ENCODE measurements around the gene ERI3.

The ERI3 gene, protein sequence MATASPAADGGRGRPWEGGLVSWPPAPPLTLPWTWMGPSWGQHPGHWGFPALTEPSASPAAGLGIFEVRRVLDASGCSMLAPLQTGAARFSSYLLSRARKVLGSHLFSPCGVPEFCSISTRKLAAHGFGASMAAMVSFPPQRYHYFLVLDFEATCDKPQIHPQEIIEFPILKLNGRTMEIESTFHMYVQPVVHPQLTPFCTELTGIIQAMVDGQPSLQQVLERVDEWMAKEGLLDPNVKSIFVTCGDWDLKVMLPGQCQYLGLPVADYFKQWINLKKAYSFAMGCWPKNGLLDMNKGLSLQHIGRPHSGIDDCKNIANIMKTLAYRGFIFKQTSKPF

DNA sequence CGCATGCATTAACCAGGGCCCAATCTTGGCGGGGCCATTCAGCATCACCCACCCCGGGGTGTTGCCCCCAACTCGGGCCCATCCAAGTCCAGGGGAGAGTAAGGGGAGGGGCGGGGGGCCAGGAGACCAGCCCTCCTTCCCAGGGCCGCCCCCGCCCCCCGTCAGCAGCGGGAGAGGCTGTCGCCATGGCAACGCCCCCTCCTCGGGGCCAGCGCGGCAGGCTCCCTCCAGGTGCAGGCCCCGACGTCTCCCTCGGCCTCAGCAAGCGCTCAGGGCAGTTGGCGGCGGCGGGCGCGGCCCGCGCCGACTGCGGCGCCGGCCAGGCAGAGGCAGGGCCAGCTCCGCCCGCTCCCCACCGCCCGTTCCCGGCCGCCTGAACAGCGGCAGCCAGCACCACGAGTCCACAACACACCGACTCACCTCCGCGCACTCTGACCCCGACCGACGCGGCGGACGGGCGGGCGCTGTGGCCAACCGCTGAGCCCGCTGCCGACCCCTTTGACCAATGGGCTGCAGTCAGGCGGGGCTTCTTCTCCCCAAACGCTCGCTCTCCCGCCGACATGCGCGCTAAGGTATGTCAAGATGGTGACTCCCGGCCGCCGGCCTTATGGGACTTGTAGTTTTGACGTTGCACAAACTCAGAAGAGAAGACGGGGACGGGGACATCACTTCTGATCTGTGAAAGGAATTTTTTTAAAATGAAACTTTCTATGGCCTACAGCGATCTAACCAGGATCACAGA lies at the start of gene ERI3:
TSS of gene ERI3 (minus strand) at position 418 of the 742 bp plus-strand sequence. CDS start at position 187, 231 bp downstream.
- H3K4me1 Mint-ChIP-seq, result peaks cover 31% of the 10 kb centered on the region
- no peaks in the 10 kb centered on the region for H3K9me3 Mint-ChIP-seq
- H3K36me3 Mint-ChIP-seq, result no peaks in the 10 kb centered on the region
- H3K4me3 Mint-ChIP-seq, result peak within 1 kb of the TSS; percentile 85
- CTCF ChIA-PET, result interaction anchor here (1.4 kb wide), 1 partner anchor 27 kb away, joined by 3 read pairs; no protein-coding TSS in a partner anchor
- peak within 1 kb of the TSS; percentile 81 for H3K27ac Mint-ChIP-seq
- peak; percentile 98 for DNase-seq
- peaks cover 3% of the 10 kb centered on the region for H3K27me3 Mint-ChIP-seq

DNA sequence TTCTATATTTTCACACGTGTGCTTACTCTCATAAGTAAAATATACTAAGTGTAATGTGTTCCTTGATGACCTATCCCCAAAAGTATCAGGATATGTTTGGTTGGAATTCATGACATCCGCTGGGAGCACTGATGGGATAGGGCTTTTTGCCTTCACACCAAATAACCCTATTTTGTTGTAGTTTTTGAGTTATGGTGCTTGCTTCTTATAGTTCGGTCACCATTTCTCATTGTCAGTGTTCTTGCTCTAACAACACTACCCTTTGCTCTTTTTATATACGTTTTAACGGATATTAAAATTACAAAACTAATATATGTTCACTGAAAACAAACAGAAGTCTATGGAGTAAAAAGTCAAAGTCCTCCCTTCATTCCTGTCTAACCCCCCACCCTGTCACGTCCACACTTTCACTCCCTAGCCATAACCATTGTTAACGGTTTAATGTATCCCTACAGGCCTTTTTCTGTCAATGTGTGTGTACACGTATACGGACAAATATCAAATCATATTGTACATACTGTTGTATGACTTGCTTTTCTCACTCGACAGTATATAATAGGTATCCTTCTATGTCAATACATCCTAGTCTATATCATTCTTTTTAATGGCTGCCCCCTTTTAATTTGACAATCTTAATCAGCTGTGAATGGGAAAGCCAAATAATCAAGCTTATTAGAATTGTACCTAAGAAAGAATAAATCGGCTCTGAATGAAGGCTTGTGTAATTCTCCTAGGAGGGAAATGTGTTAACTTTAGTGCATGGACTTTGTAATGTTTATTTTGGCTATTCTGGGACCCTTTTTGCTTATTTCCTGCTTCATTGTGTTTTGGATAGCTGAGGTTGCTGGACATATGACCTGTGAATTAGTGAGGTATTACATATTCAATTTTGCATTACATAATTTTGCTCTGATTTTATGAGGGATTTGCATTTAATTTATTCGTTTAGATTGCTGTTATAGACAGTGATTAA lies 46.5 kb upstream of the ERI3 start:
- Mint-ChIP-seq H3K4me3 (no peak overlapping the region), H3K36me3 (no peaks in the 10 kb centered on the region), H3K4me1 (peaks cover 18% of the 10 kb centered on the region), H3K27ac (no peak overlapping the region), H3K27me3 (peaks cover 72% of the 10 kb centered on the region), H3K9me3 (no peaks in the 10 kb centered on the region)
- CTCF ChIA-PET, result no interaction called here
- no peak for DNase-seq

DNA sequence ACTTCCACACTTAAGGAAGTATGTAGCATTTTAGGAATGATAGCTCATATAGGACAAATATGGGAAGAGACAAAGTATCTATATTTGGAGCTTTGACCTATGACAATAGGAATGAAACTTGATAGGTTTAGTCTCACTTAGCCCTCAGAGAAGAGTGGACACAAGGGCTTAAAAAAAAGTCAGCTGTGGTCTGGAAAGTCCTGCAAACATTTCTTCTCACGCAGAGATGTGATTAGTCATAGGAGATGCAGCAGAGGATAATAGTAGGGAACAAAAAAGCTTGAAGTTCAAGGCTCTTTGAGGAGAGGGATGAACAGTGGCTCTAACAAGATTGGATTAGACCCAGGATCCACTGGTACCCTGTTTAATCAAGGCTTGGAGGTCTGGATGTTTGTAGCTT lies 35.2 kb upstream of the ERI3 start:
- H3K27ac Mint-ChIP-seq, result no peak overlapping the region
- no peaks in the 10 kb centered on the region for H3K4me1 Mint-ChIP-seq
- no peak overlapping the region for H3K4me3 Mint-ChIP-seq
- no peak for DNase-seq
- H3K27me3 Mint-ChIP-seq, result peaks cover 2% of the 10 kb centered on the region
- CTCF ChIA-PET, result interaction anchor here (1.1 to 1.5 kb wide), 2 partner anchors 8 to 204 kb away, joined by 3 to 4 read pairs; no protein-coding TSS in a partner anchor
- H3K9me3 Mint-ChIP-seq, result no peaks in the 10 kb centered on the region
- H3K36me3 Mint-ChIP-seq, result no peaks in the 10 kb centered on the region

DNA sequence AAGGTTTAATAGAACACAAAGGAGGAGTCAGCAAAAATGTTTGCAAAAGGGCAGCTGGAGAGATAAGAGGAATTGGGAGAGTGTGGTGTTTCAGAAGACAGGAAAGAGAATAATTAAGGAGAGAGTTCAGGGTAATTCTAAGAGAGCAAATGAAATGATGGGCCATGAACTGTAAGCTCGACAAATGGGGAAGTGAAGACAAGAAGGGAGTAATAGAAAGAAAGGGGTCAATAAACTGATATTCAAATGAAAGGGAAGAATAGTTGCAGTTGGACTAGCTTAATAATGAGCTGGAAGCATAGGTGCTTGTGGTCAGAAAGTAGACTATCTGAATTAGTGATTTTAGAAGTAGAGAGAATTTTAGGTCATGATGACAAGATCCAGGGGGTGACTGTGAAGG lies 34.4 kb upstream of the ERI3 start:
- no peak overlapping the region for H3K27ac Mint-ChIP-seq
- DNase-seq, result no peak
- no peaks in the 10 kb centered on the region for H3K9me3 Mint-ChIP-seq
- H3K27me3 Mint-ChIP-seq, result no peaks in the 10 kb centered on the region
- H3K36me3 Mint-ChIP-seq, result no peaks in the 10 kb centered on the region
- H3K4me3 Mint-ChIP-seq, result no peak overlapping the region
- CTCF ChIA-PET, result no interaction called here
- H3K4me1 Mint-ChIP-seq, result no peaks in the 10 kb centered on the region

DNA sequence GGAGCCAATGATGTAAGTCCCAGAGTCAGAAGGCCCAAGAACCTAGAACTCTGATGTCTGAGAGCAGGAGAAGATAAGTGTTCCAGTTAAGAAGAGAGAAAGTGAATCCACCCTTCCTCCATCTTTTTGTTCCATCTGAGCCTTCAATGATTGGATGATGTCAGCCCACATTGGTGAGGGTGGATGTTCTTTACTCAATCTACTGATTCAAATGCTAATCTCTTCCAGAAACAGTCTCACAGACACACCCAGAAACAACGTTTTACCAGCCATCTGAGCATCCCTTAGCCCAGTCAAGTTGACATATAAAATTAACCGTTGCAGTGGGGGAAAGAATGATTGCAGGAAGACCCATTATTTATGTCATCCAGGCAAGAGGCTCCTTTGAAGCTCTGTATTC lies 33.5 kb upstream of the ERI3 start:
- Mint-ChIP-seq H3K4me1 (no peaks in the 10 kb centered on the region), H3K9me3 (no peaks in the 10 kb centered on the region), H3K4me3 (no peak overlapping the region), H3K36me3 (no peaks in the 10 kb centered on the region), H3K27me3 (peaks cover 4% of the 10 kb centered on the region), H3K27ac (no peak overlapping the region)
- no peak for DNase-seq
- CTCF ChIA-PET, result interaction anchor here (1.3 kb wide), 1 partner anchor 10 kb away, joined by 4 read pairs; no protein-coding TSS in a partner anchor

DNA sequence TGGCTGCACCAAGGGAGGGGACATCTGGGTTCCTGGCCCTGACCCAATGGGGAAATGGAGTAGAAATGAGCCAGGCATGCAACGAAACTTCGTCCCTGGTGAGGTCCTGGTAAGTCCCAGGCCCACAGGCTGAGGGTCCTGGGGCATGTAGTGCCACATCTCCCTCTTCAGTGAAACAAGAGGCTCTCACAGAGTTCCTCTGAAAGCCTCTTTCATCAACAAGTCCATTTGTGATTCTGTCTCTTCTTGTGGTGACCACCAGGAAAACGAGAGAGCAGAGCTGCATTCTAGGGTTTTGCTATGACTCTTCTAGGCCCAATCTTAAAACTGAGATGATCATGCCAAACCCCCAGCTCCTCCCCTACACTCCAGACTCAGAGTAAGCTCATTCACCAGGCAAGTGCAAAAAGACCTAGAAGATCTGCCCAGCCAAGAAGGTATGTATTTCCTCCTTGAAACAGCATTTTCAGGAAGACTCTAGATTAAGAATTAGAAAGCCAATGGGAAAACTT lies 25.7 kb upstream of the ERI3 start:
- Mint-ChIP-seq H3K27me3 (peaks cover 13% of the 10 kb centered on the region), H3K27ac (no peak overlapping the region), H3K4me1 (no peaks in the 10 kb centered on the region), H3K4me3 (no peak overlapping the region), H3K9me3 (no peaks in the 10 kb centered on the region), H3K36me3 (no peaks in the 10 kb centered on the region)
- DNase-seq, result no peak
- CTCF ChIA-PET, result interaction anchor here (0.6 to 1.5 kb wide), 3 partner anchors 10 to 271 kb away, joined by 3 to 4 read pairs (median 4); no protein-coding TSS in a partner anchor

DNA sequence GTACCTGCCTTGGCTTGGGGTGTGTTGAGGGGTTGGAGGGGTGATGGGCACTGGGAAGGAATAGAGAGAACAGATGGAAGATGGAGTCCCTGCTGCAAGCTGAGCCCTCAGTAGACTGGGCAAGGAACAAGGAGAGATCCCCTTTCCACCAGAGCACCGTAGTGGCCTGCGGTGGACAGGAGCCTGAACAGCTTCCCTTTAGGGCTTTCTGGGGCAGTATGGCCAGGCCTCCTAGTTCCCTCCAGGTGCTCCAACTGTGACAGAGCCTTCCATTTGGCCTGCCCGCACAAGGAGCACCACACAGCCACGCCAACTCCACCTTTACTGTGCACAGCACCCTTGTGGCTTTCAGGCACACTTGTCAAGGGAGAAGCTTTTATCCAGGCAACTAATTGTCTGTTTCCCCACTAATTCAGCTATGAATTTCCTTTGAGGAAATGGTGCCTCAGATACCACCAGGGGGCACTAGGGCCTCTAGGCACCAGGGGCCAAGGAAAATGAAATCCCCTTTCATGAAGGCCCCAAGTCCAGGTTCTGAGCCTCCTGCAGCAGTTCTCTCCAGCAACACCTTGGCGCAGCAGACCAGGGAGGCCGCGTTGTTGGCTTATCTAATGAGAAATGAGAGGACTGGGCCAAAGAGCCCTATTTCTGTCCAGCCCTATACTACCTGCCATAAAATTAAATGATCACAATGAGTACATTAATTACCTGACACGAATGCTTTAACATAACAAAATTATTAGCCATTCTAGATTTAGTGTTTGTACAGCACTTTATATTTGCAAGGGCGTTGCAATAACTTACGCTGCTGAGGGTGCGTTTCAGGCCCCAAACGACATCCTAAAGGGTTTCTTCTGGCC lies 23.1 kb upstream of the ERI3 start:
- DNase-seq, result peak; percentile 63
- H3K4me1 Mint-ChIP-seq, result no peaks in the 10 kb centered on the region

DNA sequence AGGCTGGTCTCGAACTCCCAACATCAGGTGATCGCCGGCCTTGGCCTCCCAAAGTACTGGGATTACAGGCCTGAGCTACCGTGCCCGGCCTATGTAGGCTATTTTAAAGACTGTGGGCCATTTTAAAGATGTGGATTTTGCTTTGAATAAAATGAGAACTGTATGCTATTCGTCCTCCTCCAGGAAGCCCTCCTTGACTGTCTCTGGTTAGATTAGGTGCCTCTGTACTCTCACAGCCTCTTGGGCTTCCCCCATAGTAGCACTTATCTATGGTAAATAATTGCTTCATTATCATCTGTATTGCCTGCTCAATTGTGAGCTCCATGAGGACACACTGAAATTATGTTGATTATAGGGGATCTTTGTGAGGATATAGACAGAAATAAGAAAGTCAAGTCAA lies 20.5 kb upstream of the ERI3 start:
- Mint-ChIP-seq H3K4me1 (no peaks in the 10 kb centered on the region), H3K27me3 (peaks cover 3% of the 10 kb centered on the region), H3K27ac (no peak overlapping the region), H3K36me3 (no peaks in the 10 kb centered on the region), H3K9me3 (no peaks in the 10 kb centered on the region), H3K4me3 (no peak overlapping the region)
- DNase-seq, result no peak
- CTCF ChIA-PET, result interaction anchor here (0.9 to 1.8 kb wide), 2 partner anchors 158 to 220 kb away, joined by 3 to 4 read pairs; no protein-coding TSS in a partner anchor

More for the DNA sequence above, 23.1 kb upstream of the ERI3 start:
- Mint-ChIP-seq H3K27ac (no peak overlapping the region), H3K4me3 (no peak overlapping the region), H3K9me3 (no peaks in the 10 kb centered on the region), H3K36me3 (no peaks in the 10 kb centered on the region), H3K27me3 (peaks cover 9% of the 10 kb centered on the region)
- CTCF ChIA-PET, result interaction anchor here (0.8 to 3.7 kb wide), 8 partner anchors 8 to 274 kb away, joined by 3 to 26 read pairs (median 4); no protein-coding TSS in a partner anchor

DNA sequence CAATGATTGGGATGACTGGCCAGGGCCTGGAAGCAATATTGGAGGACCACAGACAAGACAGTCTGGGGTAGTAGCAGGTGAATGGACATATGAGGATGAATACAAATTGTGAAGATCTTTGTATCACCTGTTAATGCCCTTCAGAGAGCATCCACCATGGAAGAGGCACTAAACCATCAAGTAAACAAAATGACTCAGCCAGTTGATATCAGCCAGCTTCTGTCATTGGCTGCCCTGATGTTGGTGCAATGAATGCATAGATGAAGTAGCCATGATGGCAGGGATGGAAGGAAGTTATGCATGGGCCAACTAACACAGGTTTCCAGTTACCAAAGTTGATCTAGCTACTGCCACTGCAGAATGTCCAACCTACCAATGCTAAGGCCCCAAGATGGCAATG lies 16.1 kb upstream of the ERI3 start:
- Mint-ChIP-seq H3K9me3 (no peaks in the 10 kb centered on the region), H3K27me3 (peaks cover 27% of the 10 kb centered on the region), H3K27ac (no peak overlapping the region), H3K4me3 (no peak overlapping the region), H3K4me1 (no peaks in the 10 kb centered on the region), H3K36me3 (no peaks in the 10 kb centered on the region)
- CTCF ChIA-PET, result interaction anchor here (0.7 to 1.7 kb wide), 2 partner anchors 9 to 12 kb away, joined by 4 read pairs; no protein-coding TSS in a partner anchor
- DNase-seq, result no peak

DNA sequence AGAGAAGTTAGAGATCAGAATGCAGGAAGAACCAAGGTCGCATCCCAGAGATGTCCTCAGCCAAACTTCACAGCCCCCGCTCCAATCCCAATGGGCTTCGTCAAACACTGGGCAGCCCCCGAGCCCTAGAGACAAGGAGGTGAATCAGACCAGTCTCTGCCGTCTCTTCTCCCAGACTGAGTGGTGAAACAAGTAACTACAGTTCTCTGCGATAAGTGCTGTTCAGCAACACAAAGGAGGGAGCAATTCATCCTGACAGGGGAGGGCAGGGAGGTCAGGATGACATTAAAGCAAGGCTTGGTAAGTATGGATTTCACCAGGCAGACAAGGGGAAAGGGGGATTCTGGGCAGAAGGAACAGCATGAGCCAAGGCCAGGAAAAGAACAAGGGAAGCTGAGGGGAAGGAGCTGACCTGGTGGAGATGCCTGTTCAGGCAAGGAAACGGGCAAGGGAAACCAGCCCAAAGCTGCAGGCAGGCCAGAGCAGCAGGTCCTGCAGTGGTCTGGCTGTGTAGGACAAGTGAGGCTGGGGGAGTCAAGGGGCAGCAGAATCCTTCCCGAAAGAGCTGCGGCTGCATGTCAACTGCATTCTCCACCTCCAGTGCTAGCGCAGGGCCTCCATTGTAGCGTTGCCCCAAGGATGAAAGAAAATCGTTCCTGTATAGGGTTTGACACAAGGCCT lies 13.6 kb upstream of the ERI3 start:
- Mint-ChIP-seq H3K9me3 (no peaks in the 10 kb centered on the region), H3K4me3 (no peak overlapping the region), H3K27me3 (peaks cover 29% of the 10 kb centered on the region), H3K27ac (no peak overlapping the region), H3K36me3 (no peaks in the 10 kb centered on the region), H3K4me1 (no peaks in the 10 kb centered on the region)
- no peak for DNase-seq
- CTCF ChIA-PET, result no interaction called here

DNA sequence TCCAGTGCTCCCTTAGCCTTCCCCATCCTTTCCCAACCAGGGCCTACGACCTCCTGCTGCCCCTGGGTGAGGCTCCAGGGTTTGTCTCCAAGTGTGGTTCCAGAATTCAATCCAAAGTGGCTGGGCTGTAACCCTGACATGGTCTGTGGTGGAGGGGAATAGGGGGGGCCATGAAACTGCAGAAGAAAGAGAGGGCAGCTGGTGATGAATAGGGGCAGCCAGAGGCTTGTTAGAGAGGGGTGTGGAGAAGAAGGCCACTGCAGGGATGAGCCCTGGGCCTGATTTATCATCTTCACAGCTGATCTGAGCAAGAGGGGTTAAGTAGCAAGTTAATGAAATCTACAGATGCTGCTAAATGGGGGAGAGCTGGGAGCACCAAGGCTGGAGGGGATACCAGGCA lies 12.9 kb upstream of the ERI3 start:
- Mint-ChIP-seq H3K36me3 (no peaks in the 10 kb centered on the region), H3K4me1 (no peaks in the 10 kb centered on the region), H3K9me3 (no peaks in the 10 kb centered on the region), H3K27ac (no peak overlapping the region), H3K4me3 (no peak overlapping the region), H3K27me3 (peaks cover 31% of the 10 kb centered on the region)
- DNase-seq, result no peak
- CTCF ChIA-PET, result no interaction called here

DNA sequence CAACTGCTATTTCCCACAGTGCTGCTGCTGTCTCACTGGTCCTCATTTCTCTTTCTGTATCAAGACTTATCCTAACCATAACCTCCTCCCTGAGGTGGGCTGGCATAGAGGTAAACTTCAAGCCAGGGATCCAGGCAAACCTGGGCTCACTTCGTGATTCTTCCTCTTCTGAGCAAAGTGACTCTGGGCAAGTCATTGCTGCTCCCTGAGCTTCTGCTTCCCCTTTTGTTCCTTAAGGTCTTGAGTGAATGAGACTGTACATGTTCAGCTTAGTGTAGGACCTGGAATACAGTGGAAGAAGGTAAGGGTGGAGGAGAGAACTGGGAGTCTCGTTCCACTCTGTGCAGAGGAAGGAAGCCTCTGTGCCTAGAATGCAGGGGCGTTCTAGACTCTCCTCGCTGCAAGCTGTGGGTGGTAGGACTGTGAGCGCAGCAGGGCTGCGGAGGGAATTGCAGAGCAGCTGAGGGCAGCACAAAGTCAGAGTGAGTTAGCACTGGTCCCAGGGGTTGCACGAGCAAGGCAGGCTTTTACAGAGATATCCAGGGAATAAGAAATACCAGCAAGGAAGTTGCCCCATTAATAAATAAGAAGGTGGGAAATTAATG lies 11.4 kb upstream of the ERI3 start:
- no peak overlapping the region for H3K4me3 Mint-ChIP-seq
- H3K27me3 Mint-ChIP-seq, result peaks cover 31% of the 10 kb centered on the region
- H3K36me3 Mint-ChIP-seq, result no peaks in the 10 kb centered on the region
- H3K4me1 Mint-ChIP-seq, result no peaks in the 10 kb centered on the region
- CTCF ChIA-PET, result no interaction called here
- no peak overlapping the region for H3K27ac Mint-ChIP-seq
- DNase-seq, result no peak
- no peaks in the 10 kb centered on the region for H3K9me3 Mint-ChIP-seq

All from activated naive CD4-positive, alpha-beta T cell treated with anti-CD3 and anti-CD28 coated beads, Interleukin-2, amount 10 ng/mL, durations not matched to agents 7 days and 5 days (primary cell).